HEK293 (cell line): ENCODE measurements around the gene MND1.

Source experiments
- CTCF ChIA-PET: fragments of 350-600 bp; formaldehyde crosslinking; extraction: SDS; loops from one replicate; lab custom pipeline; 2021; ENCODE audit warnings: antibody characterized with exemption; lab: Yijun Ruan, JAX
- POLR2A ChIA-PET: fragments of 300-600 bp; formaldehyde crosslinking; extraction: SDS; loops from one replicate; lab custom pipeline; 2020; ENCODE audit warnings: antibody characterized with exemption, inconsistent platforms; lab: Yijun Ruan, JAX
- H3K27ac ChIP-seq: fragments of 200-500 bp; sonication (Bioruptor generic); 2 replicates; pipeline ENCODE4 v1.5.1; 2014; ENCODE audit warnings: low read depth, low read length, control low read depth, inconsistent platforms; ENCODE audit errors: extremely low read depth
- H3K36me3 ChIP-seq, 2 experiments: fragments of 200-500 bp in 1 of 2; sonication (Bioruptor generic) in 1 of 2; 1 replicate in 1 of 2; 2 replicates in 1 of 2; pipeline ENCODE4 v1.5.1; 2014 to 2017; ENCODE audit warnings: inconsistent platforms in 2 of 2, low read length in 2 of 2; ENCODE audit not compliant: control insufficient read depth in 2 of 2, insufficient read depth in 1 of 2
- H3K4me1 ChIP-seq: fragments of 200-500 bp; sonication (Bioruptor generic); 2 replicates; pipeline ENCODE4 v1.5.1; 2014; ENCODE audit warnings: mild to moderate bottlenecking, low read length, inconsistent platforms; ENCODE audit not compliant: control insufficient read depth, insufficient read depth
- H3K4me3 ChIP-seq: 2 replicates; pipeline ENCODE4 v1.5.1; 2011; ENCODE audit warnings: low read depth, mild to moderate bottlenecking, control low read depth, low read length, moderate library complexity
- H3K9me3 ChIP-seq: fragments of 200-500 bp; sonication (Bioruptor generic); 2 replicates; pipeline ENCODE4 v1.5.1; 2014; ENCODE audit warnings: low read depth, low read length, inconsistent platforms; ENCODE audit not compliant: control insufficient read depth, insufficient read depth
- INSM2 ChIP-seq: fragments of 450-650 bp; formaldehyde crosslinking; IDR thresholded peaks from 2 replicates; pipeline ENCODE4 v1.5.1; 2016; ENCODE audit warnings: missing biosample characterization, missing genetic modification characterization
- KLF1 ChIP-seq: fragments of 450-650 bp; formaldehyde crosslinking; IDR thresholded peaks from 2 replicates; pipeline ENCODE4 v1.5.1; 2016; ENCODE audit warnings: missing biosample characterization, missing genetic modification characterization
- RBAK ChIP-seq: fragments of 450-650 bp; formaldehyde crosslinking; IDR thresholded peaks from 2 replicates; pipeline ENCODE4 v1.5.1; 2016; ENCODE audit warnings: missing biosample characterization, missing genetic modification characterization
- ZBTB26 ChIP-seq: fragments of 450-650 bp; formaldehyde crosslinking; optimal IDR thresholded peaks from 2 replicates; pipeline ENCODE3; 2016; ENCODE audit warnings: missing biosample characterization, mild to moderate bottlenecking, missing genetic modification characterization
- ZBTB44 ChIP-seq: fragments of 450-650 bp; IDR thresholded peaks from 2 replicates; pipeline ENCODE4 v1.5.1; 2018; ENCODE audit warnings: missing biosample characterization, mild to moderate bottlenecking, missing genetic modification characterization
- ZBTB49 ChIP-seq: fragments of 450-650 bp; formaldehyde crosslinking; IDR thresholded peaks from 2 replicates; pipeline ENCODE4 v1.5.1; 2016; ENCODE audit warnings: missing biosample characterization, missing genetic modification characterization, low read depth
- ZBTB7A ChIP-seq: fragments of 450-650 bp; formaldehyde crosslinking; IDR thresholded peaks from 2 replicates; pipeline ENCODE4 v1.5.1; 2016; ENCODE audit warnings: low read depth, missing biosample characterization, missing genetic modification characterization
- ZEB2 ChIP-seq: fragments of 450-650 bp; formaldehyde crosslinking; IDR thresholded peaks from 2 replicates; pipeline ENCODE4 v1.5.1; 2016; ENCODE audit warnings: missing biosample characterization, missing genetic modification characterization
- ZFP69B ChIP-seq: fragments of 450-650 bp; formaldehyde crosslinking; IDR thresholded peaks from 2 replicates; pipeline ENCODE4 v1.5.1; 2016; ENCODE audit warnings: missing biosample characterization, missing genetic modification characterization
- ZNF26 ChIP-seq: fragments of 450-650 bp; formaldehyde crosslinking; IDR thresholded peaks from 2 replicates; pipeline ENCODE4 v1.5.1; 2016; ENCODE audit warnings: missing biosample characterization, missing genetic modification characterization
- ZNF398 ChIP-seq: fragments of 450-650 bp; formaldehyde crosslinking; IDR thresholded peaks from 2 replicates; pipeline ENCODE4 v1.5.1; 2017; ENCODE audit warnings: missing biosample characterization, missing genetic modification characterization
- ZNF426 ChIP-seq: fragments of 450-650 bp; formaldehyde crosslinking; IDR thresholded peaks from 2 replicates; pipeline ENCODE4 v1.5.1; 2017; ENCODE audit warnings: missing biosample characterization, missing genetic modification characterization, mild to moderate bottlenecking, inconsistent platforms, moderate library complexity
- ZNF513 ChIP-seq: fragments of 450-650 bp; IDR thresholded peaks from 2 replicates; pipeline ENCODE4 v1.5.1; 2018; ENCODE audit warnings: missing biosample characterization, missing genetic modification characterization
- ZNF521 ChIP-seq: fragments of 450-650 bp; formaldehyde crosslinking; IDR thresholded peaks from 2 replicates; pipeline ENCODE4 v1.5.1; 2017; ENCODE audit warnings: missing biosample characterization, mild to moderate bottlenecking, missing genetic modification characterization
- ZNF585B ChIP-seq: fragments of 450-650 bp; formaldehyde crosslinking; IDR thresholded peaks from 2 replicates; pipeline ENCODE4 v1.5.1; 2016; ENCODE audit warnings: missing biosample characterization, missing genetic modification characterization
- ZNF624 ChIP-seq: fragments of 450-650 bp; formaldehyde crosslinking; IDR thresholded peaks from 2 replicates; pipeline ENCODE4 v1.5.1; 2017; ENCODE audit warnings: missing biosample characterization, missing genetic modification characterization
- ZNF626 ChIP-seq: fragments of 450-650 bp; sonication (Bioruptor Pico); formaldehyde crosslinking; IDR thresholded peaks from 2 replicates; pipeline ENCODE4 v1.5.1; 2018; ENCODE audit warnings: missing biosample characterization, missing genetic modification characterization, inconsistent platforms
- ZNF645 ChIP-seq: fragments of 450-650 bp; formaldehyde crosslinking; IDR thresholded peaks from 2 replicates; pipeline ENCODE4; 2016; ENCODE audit warnings: missing biosample characterization, missing genetic modification characterization
- ZNF830 ChIP-seq: fragments of 450-650 bp; IDR thresholded peaks from 2 replicates; pipeline ENCODE4 v1.5.0; 2018; ENCODE audit warnings: missing biosample characterization, missing genetic modification characterization, low read depth, mild to moderate bottlenecking, moderate library complexity
- ZSCAN30 ChIP-seq: fragments of 450-650 bp; IDR thresholded peaks from 2 replicates; pipeline ENCODE4 v1.5.1; 2018; ENCODE audit warnings: missing biosample characterization, mild to moderate bottlenecking, missing genetic modification characterization, moderate library complexity

MND1 gene

GRCh38 chr4:153440475-153440874, 96.0 kb downstream of the MND1 start:
- no peaks in the 10 kb centered on the region for H3K9me3 ChIP-seq
- no peaks in the 10 kb centered on the region for H3K36me3 ChIP-seq
- TF ChIP-seq ZNF830 (no peak), ZBTB7A (tag by site-specific recombination) (no peak), ZNF624 (tag by site-specific recombination) (no peak), ZNF626 (no peak), ZNF426 (tag by site-specific recombination) (no peak), ZSCAN30 (no peak), ZNF26 (tag by site-specific recombination) (no peak), ZNF513 (tag by site-specific recombination) (no peak), ZEB2 (tag by site-specific recombination) (no peak), ZBTB44 (no peak), ZNF585B (tag by site-specific recombination) (no peak), INSM2 (no peak), ZBTB26 (tag by site-specific recombination) (no peak), ZNF398 (tag by site-specific recombination) (no peak), RBAK (tag by site-specific recombination) (no peak), KLF1 (tag by site-specific recombination) (no peak), ZBTB49 (tag by site-specific recombination) (no peak), ZNF521 (no peak), ZNF645 (no peak), ZFP69B (tag by site-specific recombination) (no peak)
- TF ChIP-seq, all 188 proteins: peak for 0
- ChIA-PET CTCF (no interaction called here), POLR2A (no interaction called here)
- no peaks in the 10 kb centered on the region for H3K4me1 ChIP-seq
- no peak overlapping the region for H3K27ac ChIP-seq
- H3K4me3 ChIP-seq, result no peak overlapping the region
